ENCODE results near the gene STEEP1.

GRCh38 chrX:119614776-119615175 lies 49.6 kb upstream of the STEEP1 start:
- TF ChIP-seq POLR2A (IDR thresholded peaks at IDR 0.05) (no peak), CTCF (IDR thresholded peaks at IDR 0.05) (no peak)
